HG02885 (cell line): ENCODE results near the gene OPCML.

Source experiments
- ATAC-seq: cut with Tn5 transposase; IDR thresholded peaks from one replicate; pipeline ENCODE4 v1.9.1; 2021; ENCODE audit warnings: mild to moderate bottlenecking; ENCODE audit not compliant: unreplicated experiment, poor library complexity

OPCML gene

DNA sequence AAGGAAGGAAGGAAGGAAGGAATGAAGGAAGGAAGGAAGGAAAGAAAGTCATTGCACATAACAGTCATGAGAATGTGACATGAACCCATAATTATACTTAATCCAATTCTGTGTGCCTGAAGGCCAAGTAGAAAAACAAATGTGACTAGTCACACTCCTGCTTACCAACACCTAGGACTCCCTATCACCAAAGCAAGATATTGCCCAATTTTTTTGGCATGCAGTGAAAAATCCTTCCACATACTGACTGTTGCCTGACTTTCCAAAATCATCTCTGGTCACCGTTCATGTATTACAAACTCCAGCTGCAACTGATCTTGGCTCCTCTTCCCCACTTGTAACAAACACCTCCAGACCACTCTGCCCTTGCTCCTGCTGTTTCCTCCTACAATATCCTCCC is 516.8 kb downstream of the OPCML start:
- no peak for ATAC-seq

DNA sequence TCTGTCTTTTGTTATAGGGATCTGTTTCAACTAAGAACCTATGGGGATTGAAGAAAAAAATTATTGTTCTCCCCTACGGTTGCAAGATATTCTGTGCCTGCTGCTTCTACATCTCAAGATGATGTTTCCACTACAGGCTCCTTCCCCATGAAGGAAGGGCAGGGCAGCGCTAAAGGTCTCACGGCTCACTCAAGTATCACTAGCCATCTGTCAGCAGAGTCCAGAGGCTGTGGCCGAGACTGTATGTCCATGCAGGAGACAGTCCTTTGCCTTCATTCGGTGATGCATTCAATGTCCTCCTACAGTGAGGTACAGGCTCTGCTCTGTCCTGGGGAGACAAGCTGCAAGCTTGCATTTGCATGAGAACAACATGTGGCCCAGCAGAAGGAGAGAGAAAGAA is 518.0 kb downstream of the OPCML start:
- no peak for ATAC-seq

DNA sequence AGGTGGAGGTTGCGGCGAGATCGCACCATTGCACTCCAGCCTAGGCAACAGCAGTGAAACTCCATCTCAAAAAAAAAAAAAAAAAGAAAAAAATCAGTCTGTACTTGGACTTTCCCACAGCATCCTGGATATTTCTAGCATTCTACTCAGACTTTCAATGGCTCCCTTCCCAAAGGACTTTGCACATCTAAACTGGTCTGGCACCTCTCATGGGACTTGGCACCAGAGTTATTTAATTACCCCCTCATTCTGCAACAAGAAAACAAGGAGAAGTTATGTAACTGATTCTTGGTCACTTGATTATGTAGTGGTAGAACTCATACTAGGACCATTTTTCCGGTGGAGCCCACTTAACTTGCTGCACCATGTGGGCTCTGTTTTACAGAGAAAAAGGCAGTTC is 519.5 kb downstream of the OPCML start:
- no peak for ATAC-seq

DNA sequence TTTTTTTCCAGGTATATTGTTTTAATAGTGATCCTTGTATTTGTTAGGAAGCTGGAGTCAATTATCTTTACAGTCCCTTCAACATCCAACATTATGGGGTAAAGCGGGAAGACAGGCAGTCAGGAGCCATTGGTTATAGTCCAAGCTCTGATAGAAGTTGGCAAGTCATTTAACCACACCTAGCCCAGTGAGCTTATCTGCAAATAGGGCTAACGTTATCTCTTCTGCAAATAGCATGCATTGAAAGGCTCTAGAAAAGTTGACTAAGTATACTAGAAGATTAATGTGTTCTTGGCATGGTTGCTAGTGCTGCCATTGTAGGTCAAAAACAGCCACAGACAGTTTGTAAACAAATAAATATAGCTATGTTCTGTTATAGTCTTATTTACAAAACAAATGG is 520.7 kb downstream of the OPCML start:
- no peak for ATAC-seq

DNA sequence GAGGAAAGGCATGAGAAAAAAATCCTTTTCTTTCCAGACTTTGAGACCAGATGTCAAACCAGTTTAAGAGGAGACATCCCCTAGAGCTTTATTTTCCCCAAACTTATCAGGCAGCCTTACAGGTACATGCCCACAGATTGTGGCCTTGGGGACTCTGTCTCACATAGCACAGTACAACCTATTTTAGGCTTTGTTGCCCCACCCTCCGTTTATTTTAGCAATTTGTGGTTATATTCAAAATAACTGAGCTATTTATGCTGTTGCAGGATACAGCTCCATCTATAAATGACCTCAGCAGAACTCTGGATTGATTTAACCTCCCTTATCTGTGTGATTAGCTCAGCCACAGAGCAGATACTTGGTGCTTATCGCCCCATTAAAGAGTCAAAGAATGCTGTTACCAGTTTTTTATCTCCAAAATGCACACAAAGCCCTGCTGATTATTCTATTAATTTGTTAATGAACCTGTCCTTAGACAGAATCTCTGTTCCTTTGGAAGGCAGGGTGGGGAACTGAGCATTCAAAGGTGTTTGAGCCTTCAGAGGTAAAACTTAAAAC is 525.2 kb downstream of the OPCML start:
- ATAC-seq, result no peak

DNA sequence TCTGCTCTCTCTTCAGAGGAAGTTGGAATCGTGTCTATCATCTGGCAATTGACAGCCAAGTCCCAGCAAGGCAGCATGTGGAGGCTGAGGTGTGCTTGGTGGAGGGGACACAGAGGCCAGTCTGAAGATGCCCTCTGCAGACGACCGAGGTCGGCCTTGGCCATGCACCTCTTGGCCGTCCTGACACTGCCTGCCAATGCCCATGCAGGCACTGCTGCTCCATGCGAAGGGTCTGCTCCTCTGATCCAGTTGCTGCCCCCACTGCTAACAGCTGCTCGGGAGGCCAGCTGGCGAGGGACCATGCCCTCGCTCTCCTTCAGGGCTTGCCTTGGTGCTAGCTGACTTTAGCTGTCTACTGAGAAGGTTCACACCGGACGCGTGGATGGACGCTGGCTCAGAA is 527.9 kb downstream of the OPCML start:
- ATAC-seq, result no peak

DNA sequence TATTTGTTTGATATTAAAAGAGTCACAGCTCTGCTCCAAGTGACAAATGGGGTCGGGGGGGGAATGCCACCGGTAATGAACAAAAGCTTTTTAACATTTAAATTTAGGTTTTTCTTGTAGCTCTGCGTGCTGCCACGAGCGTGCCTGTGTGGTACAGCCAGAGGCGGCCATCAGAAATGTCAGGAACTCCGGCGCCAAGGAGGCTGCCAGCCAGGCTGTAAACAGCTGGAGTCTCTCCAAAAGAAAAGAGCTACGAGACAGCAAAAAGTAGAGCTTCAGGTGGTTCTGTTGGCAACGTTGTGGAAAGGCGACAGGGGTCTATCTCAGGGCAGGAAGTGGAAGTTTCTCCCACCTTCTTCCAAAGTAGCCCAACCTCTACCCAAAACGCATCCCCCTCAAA is 532.8 kb downstream of the OPCML start:
- ATAC-seq, result no peak

DNA sequence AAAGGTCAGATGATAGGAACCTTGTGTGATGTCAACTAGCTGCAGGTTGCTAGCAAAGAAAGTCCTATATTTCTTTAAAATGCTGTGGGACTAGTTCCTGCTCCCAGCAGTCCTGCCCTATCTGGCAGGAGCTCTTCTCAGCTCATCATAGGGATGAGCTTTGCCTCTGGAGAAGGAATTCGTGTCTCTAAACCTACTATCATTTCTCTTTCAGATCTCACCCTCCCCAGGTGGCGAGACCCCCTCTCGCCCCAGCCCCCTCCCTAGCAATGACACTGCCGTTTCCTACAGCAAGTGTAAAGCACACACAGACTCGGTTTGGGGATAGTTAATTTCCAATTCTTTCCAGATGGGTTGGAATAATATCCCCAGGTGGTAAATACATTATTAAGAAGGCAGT is 533.3 kb downstream of the OPCML start:
- ATAC-seq, result no peak

DNA sequence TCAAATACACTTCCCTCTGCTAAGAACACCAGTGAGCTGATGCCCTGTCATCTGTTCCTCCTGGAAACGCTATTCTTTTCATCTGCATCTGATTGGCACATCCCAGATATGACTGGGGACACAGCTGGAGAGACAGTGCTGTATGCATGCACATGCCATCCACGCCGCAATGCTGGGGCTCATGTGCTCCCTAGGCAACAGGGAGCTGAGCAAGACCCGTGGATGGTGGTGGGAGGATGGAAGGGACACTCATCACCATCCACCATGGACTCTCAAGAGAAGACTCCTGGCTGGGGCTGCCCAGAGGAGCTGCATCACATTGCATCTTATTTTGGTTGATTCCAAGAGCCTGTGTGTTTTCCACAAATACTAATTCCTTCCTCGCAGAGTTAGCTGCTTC is 534.9 kb downstream of the OPCML start:
- no peak for ATAC-seq

DNA sequence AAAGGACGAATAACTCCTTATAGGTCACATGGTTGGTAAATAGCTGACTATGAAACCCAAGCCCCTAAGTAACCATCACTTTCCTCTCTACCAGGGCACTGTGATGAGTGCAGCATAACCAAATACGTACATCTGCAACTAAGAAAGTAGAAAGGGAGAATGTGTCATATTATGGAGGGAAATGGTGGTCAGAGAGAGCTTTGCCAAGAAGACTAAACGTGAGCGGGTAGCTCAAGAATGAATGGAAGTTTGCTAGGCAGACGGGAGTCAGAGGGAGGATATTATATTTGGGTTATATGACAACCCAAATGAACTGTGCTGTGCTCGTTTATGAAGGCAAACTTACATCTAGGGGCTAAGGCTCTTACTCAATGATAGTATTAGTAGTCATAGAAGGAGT is 537.3 kb downstream of the OPCML start:
- no peak for ATAC-seq

DNA sequence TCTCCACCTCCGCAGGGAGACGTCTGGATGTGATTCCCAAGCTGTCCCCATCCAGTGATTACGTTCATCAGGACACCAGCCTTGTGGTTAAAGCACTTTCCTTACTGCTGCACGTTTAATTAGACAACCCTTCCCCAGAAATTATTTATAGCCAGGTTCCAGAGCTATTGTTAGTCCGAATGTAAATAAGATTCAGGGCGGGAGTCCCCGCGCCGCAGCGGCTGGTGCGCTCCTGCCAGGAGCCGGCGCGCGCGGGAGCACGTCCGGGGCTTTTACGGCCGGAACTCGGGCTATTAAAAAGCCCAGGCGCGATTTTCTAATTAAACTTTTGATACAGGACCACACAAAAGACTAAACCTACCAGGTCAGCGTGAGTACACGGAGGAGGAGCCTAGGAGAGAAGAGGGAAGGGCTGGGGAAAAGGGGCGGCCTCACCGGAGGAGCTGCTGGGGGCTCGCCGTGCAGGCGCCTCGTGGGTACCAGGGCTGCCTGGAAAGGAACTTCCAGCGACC is 538.3 kb downstream of the OPCML start:
- no peak for ATAC-seq

DNA sequence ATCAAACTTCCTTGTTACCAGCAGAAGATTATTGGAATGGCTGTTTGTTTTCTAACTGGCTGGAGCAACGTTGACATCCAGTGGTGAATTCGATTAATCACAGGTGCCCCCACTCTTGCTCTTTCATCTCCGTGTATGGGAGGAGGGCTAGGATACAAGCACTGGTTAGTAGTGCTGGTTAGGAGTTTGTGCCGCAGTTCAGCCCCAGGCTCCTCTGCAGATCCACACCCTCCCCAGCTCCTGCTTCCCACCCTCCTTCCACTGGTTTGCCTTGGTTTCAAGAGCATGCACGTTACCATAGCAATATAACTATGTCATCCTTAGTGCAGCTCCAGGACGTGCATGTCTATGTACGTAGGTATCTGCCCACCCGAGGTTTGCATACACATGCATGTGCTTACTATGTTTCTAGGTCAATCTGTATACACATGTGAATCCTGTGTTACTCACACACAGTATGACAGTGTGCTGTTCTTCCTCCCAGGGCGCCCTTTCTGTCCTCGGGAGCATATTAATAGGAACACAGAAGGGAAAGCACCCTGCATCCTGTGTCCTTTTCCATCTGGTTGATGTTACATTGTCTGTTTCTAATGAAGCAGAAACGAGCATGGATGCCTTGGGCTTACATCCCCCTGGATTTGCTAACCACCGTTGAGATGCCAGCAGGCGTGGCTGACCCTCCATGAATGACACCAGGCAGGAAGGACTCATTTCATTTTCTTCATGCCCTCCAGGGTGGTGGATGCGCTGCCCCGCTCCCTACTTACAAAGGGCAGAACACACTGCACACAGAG is 539.3 kb downstream of the OPCML start:
- ATAC-seq, result no peak

DNA sequence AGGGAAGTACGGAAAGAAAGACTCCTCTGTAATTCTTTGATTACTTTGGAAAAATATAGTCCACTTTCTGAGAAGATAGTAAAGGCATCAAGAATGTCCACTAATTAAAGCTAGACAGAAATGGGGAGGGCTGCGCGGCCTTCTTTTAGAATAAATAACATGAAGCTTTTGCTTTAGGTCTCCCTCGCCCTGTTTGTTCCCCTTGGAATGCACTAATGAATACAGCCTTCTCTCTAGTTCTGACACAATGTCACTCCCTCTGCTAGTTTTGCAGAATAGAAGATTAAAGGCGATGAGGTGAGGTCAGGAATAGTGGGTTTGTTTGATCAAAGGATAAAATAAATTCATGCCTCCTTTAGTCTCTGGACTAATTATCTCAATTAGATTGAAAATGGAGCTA is 543.9 kb downstream of the OPCML start:
- no peak for ATAC-seq

DNA sequence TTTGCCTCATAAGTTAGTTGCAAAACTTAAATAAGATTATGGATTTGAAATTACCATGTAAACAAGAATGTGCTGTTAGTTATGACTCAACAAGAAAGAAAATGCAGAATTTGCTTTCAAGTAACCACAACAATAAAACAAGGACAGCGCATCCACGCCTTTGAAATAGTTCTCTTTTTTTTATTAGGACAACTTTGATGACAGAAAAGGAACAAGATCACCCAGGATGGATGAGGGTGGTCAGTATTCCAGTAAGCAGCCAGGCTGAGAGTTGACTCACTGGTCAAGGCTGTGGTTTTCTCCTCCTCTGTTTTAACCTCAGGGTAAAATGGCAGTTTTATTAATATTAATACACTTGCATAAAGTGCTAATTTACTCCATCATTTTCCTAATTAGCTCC is 544.4 kb downstream of the OPCML start:
- no peak for ATAC-seq

DNA sequence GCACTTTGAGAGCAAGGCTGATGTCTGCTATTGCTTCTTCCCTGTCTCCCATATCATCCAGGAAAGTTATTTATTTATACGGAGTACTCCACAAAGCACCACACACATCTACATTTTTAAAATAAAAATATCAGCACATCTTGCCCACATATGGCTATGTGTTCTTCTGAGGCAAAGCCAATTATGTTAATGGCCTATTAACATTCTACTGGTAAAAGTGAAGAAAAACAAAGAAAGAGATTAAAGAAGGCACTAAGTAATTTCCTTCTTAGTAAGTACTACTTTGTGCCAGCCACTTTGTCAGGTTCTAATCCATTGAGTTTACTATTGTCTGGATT is 548.7 kb downstream of the OPCML start:
- ATAC-seq, result no peak

DNA sequence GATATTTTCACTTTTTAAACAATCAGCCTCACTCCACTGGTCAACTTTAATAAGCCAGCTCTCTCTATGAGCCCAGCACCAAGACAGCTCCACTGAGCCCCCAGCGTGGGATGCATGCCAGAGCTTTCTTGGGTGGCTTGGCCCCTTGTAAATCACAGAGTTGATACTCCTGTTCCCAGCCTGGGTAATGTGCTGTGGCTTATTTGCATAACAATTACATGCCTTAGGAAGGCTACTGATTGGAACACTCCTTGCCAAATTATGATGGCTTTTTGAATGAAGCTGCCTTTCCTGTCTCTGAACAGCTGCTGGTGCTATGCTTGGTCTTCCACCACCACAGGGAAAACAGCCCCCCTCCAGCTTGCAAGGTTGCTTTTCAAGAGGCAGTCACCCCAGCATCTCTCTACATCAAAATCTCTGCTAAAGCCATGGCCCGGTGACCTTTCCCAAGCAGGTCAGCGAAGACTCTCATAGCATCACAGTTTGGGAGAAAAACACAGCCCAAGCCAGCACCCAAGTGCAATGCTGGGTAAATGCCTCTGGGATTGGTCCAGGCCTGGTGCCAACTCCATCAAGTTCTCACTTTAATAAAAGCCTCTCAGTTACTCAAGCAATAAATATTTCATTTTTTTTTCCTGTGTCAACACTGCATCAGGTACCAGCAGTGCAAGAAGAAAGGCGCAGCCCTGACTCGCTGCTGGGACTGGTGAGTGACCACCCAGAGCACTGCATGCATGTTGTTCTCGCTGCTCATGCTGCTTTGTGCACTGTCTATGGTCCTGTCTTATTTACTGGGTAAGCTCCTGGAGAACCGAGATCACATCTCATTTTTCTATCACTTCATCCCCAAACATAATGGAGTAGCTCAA is 549.3 kb downstream of the OPCML start:
- ATAC-seq, result no peak

DNA sequence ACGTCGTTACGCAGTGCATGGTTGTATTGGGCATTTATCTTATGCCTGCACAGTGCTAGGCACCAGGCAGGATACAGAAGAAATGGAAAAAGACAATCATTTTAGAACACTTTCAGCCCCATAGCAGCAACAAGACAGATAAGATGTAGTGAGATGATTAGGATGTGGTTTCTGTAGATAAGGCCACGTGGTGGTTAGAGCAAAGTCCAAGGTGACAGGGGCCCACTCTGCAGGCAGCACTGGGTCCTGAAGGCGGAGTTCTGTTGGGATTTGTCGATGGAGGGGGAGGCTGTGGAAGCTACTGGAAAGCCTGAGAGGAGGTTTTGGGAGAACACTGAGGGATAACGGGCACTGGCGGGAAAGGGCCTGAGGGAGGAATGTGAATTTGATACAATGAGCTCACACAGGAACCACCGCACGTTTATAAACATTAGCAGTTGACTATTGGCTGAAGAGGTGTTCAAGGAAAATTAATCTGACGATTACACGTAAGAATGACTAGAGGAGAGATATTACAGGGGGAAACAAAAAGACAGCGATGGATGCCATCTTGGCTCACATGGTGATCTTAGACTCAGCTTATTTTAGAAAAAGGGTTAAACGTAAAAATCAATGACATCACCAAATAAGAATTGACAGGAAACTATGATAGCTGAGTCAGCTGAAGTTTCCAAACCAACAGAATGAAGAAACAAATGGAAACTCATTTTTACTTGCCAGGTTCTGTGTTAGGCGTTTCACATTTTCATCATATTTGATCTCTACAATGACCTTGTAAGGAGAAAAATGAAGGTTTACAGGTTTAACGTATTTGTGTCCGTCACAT is 551.0 kb downstream of the OPCML start:
- ATAC-seq, result no peak

DNA sequence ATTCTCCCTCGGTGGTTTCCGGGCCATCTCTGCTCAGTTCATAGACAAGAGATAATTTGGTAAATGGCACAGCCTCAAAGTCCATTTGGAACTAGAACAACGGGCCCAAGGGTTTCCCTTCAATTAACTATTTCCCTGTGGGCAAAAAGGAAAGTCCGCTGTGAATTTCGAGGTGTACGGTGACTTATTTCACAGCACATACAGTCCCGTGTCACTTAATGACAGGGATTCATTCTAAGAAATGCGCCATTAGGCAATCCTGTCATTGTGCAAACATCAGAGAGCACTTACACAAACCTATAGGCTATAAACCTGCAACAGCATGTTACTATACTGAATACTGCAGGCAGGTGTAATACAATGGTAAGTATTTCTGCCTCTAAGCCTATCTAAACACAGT is 551.6 kb downstream of the OPCML start:
- no peak for ATAC-seq

DNA sequence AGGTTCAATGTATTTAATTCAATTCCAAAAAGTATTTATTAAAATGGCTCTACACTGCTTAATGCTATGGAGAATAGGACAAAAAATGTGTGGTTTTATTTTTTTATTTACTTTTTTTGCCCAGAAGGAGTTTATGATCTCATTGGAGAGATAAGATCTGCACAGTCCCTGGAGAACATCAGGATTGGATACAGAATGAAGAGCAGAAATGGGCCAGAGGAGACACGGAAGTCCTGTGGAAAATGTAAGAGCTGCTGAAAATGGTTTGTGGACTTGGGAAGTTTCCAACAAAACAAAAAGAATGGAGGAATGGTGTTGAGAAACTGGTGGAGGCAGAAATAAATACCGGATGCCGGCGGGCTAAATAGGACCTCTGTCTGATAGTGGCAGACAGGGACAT is 554.6 kb downstream of the OPCML start:
- ATAC-seq, result no peak

DNA sequence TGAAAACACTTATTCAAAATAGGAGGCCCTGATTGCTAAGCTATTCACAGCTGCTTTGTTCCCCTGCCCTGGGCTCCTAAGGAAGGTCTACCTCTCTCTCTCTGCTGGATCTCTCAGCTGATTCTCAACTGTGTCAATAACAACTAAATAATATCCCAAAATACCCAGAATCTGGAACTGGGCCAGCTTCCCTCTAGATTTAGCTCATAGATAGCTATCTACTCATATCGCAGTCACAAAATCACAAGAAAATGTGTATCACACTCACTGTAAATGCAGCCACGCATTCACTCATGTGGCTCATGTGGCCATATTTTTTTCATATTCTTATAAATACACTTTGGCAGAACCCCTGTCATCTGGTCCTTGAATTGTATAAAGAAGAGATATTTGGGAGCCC is 555.1 kb downstream of the OPCML start:
- ATAC-seq, result no peak

DNA sequence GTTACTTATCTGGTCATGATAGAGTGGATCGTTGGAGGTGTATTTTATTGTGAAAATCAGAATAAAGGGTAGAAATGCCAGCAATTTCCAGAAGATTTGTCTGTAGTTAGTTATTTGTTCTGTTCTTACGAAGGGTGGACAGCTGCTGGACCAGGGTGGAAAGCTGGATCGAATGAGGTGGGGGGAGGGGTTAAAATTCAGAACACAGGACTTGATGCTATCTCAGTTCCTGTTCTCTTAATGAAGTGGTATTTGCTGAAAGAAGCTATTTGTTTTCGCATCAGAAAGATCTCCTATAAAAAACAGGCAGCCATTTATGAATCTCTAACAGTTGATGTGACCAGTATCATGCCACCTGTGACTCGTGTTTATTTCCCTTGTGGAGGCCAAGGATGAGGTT is 556.2 kb downstream of the OPCML start:
- ATAC-seq, result no peak
